Measurements from ENCODE around the gene SH3BP5.

DNA sequence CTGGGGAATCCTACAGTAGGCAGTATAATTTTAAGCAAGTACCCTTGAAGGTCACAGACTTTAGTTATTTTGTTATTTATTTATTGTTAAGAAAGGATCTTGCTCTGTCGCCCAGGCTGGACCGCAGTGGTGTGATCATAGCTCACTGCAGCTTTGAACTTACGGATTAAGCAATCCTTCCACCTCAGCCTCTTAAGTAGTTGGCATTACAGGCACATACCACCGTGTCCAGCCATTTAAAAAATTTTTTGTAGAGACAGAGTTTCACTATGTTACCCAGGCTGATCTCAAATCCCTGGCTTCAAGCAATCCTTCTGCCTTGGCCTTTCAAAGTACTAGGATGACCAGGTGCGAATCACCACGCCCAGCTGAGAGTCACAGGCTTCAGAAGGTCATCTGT lies 22.1 kb upstream of the SH3BP5 start:
- no peak for TF ChIP-seq GATA3 (IDR thresholded peaks at IDR 0.05; ENCODE audit: low read depth, low read length)
- no peak for TF ChIP-seq GATA2 (IDR thresholded peaks at IDR 0.05; ENCODE audit: low read depth, low read length)

Measured in SH-SY5Y (cell line).